Hematopoietic multipotent progenitor cell (in vitro differentiated cells): Measurements from ENCODE around the gene CHD8. TPM values are rescaled to one million over a fixed set of nuclear protein-coding genes. Genes with fewer than 3 reads are reported as not detected.
"Not testable (repeated sequence)": the region's sequence is repeated elsewhere in the genome, so short reads cannot be mapped to it uniquely, and the experiment has no call there.

Experiments
- DNase-seq, 3 donors: peaks; one replicate each; pipeline ENCODE4 v3.0.0-alpha.2; 2011 to 2015; ENCODE audit warnings: low read depth in 2 of 3, low spot score in 2 of 3
- small RNA-seq: library from RNA; depleted of rRNA; stranded (forward); fragments of <200 nt; gene quantifications from one replicate; pipeline ENCODE3, GENCODE V24; 2012
- total RNA-seq: library from RNA; depleted of rRNA; stranded (reverse); fragments of >200 nt; gene quantifications from one replicate; pipeline ENCODE4 v1.2.3, GENCODE V29; 2012

Gene CHD8
- total RNA-seq, 1 donor = 78.6 TPM

- DNase-seq = no peak
These were observed 76.6 kb downstream of the CHD8 start for GRCh38 chr14:21379338-21379737.

DNA sequence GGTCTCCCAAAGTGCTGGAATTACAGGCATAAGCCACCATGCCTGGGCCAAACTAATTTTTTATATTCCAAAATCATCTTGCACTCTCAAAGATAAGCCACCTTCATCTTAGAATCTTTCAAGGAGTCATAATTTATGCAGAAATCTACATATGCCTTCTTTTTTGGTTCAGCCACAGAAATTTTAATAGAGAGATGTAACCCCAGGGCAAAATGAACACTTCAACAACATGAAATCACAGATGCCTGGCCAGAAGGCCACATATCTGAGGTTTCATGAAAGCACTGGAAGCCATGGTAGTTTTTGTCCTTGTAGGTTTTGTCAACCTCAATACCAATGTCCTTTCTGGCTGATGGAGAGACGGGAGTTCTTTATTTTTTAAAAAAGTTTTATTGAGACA, 81.9 kb downstream of the CHD8 start:
- DNase-seq = no peak

DNA sequence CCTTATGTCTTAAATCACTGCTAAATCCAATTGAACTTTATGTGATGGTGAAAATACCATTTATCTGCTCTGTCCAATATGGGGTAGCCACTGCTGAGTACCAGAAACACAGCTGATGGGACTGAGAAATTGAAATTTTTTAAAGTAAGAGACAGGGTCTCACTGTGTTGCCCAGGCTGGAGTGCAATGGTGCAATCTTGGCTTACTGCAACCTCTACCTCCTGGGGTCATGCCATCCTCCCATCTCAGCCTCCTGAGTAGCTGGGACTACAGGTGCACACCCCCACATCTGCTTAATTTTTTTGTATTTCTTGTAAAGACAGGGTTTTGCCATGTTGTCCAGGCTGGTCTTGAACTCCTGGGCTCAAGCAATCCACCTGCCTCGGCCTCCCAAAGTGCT, 83.1 kb downstream of the CHD8 start:
- DNase-seq = not testable (repeated sequence)

DNA sequence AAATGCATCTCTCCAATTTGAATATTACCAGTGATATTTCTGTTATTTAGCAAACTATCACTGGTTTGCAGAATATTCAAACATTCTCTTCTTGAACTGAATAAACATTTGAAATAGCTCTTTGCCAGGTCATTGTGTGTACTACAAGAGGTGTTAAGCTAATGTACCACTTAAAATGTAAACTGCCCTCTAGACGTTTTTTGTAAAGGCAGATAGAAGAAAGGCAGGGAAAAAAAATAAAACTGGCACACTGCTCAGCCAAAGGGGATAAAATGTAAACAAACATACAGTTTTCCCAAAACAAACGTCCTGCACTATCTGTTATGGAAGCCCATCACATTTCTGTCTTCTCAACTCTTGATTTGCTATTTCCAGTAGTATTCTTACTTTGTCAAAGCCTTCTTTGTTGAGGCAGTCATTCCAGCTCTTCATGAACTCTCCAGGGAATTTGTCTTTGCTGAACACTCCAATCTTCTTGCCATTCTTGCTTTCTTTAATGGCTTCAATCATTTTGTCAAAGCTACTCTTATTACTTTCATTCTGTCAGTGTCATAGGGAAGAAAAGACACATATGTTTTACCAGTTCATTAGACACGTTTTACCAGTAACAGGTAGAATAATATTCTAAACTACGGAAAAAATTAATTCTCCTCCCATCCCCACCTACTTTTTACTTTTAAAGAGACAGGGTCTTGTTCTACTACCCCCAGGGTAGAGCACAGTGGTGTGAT, 85.8 kb downstream of the CHD8 start:
- no peak for DNase-seq

DNA sequence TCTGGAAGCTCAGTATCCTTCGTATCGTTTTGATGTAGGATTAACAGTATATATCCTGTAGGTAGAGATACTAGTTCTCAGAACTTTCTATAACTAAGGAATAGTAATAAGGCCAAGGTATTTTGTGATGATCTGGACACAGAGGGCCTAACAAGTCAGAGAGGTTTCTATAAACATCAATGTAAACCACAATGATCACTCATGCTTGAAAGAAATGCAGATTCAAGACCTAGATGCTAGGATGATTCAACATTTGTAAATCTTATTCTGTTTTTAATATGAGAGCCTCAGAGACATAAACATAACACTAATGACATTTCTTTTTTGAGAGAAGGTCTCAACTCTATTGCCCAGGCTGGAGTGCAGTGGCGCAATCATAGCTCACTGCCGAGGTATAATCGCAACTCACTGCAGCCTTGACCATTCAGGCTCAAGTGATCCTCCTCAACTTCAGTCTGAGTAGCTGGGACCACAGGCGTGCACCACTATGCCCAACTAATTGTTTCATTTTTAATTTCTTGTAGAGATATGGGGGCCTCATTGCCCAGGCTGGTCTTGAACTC, 88.3 kb downstream of the CHD8 start:
- DNase-seq = no peak

GRCh38 chr14:21356511-21356910, 99.4 kb downstream of the CHD8 start:
- no peak for DNase-seq

DNA sequence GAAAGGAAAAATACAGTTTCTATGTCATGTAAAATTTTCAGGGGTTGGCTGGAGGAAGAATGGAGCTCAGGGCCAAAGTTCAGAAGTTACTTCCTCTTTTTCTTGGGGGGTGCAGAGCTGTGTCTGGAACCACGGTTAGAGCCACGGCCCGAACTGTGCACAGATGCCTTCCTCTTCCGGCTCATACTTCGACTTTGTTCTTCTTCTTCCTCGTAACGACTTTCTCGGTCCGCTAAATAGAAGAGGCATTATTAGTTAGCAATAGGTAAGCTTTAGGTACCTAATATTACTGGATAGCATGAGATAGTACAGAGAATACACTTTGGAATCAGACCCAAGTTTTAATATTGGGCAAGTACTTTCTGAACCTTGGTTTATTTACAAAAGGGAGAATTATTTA, 103.3 kb downstream of the CHD8 start:
- DNase-seq = peak in 2 of 3 donors; percentile 55 to 79

- DNase-seq = no peak
These were observed 105.4 kb downstream of the CHD8 start for GRCh38 chr14:21350539-21350938.

DNA sequence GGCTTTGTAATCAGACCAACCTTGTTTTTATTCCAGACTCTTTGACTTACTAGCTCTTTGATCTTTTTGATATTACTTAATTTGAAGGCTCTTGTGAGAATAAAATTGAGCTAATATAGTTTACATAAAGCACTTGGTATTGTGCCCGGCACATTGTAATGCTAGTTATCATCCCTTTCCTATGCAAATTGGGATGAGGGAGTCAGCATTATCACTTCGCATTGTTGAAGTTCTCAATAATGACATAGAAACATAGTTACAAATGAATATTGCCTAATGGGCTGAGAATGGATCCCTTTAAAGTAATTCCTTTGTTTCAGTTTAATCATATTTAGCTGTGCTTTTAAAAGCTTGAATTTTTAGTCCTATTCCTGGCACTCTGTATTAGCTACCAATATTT, 108.7 kb downstream of the CHD8 start:
- no peak for DNase-seq

GRCh38 chr14:21346532-21347135, 109.3 kb downstream of the CHD8 start:
- DNase-seq = no peak

- peak in 2 of 3 donors; percentile 8 to 14 for DNase-seq
These were observed 112.7 kb downstream of the CHD8 start for GRCh38 chr14:21343035-21343794.

Small RNAs within 50 kb of the gene (small RNA-seq; reads per million reads assigned to genes)
- gene RN7SL650P (not detected), gene SNORD8 (346 reads per million, percentile 98 among the genes with 10 or more reads in this experiment), gene SNORD9 (330 reads per million, percentile 98 among the genes with 10 or more reads in this experiment)

Other genes with a start within 250 kb of the CHD8 start
- gene HNRNPC, start 186.7 kb downstream of the CHD8 start, total RNA-seq = 273 TPM
- under 0.01 TPM for gene RPGRIP1, start 176.0 kb downstream of the CHD8 start, total RNA-seq
- gene SUPT16H, start 72.1 kb downstream of the CHD8 start, total RNA-seq = 50.4 TPM
- 19.1 TPM for gene RAB2B, start 20.8 kb upstream of the CHD8 start, total RNA-seq
- gene TOX4, start 21.1 kb upstream of the CHD8 start, total RNA-seq = 36.9 TPM
- gene METTL3, start 55.2 kb upstream of the CHD8 start, total RNA-seq = 126 TPM
- 7.0 TPM for gene SALL2, start 70.2 kb upstream of the CHD8 start, total RNA-seq
- not detected for gene OR10G3, start 124.0 kb upstream of the CHD8 start, total RNA-seq
- not detected for gene OR10G2, start 178.8 kb upstream of the CHD8 start, total RNA-seq
- gene OR4E2, start 197.7 kb upstream of the CHD8 start, total RNA-seq = under 0.01 TPM
- gene OR4E1, start 217.7 kb upstream of the CHD8 start, total RNA-seq = 0.27 TPM